ENCODE measurements around the gene IER3.

Gene IER3, protein sequence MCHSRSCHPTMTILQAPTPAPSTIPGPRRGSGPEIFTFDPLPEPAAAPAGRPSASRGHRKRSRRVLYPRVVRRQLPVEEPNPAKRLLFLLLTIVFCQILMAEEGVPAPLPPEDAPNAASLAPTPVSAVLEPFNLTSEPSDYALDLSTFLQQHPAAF
- 11.5 to 26.8 reads per million in 2 donors for total RNA-seq

DNA sequence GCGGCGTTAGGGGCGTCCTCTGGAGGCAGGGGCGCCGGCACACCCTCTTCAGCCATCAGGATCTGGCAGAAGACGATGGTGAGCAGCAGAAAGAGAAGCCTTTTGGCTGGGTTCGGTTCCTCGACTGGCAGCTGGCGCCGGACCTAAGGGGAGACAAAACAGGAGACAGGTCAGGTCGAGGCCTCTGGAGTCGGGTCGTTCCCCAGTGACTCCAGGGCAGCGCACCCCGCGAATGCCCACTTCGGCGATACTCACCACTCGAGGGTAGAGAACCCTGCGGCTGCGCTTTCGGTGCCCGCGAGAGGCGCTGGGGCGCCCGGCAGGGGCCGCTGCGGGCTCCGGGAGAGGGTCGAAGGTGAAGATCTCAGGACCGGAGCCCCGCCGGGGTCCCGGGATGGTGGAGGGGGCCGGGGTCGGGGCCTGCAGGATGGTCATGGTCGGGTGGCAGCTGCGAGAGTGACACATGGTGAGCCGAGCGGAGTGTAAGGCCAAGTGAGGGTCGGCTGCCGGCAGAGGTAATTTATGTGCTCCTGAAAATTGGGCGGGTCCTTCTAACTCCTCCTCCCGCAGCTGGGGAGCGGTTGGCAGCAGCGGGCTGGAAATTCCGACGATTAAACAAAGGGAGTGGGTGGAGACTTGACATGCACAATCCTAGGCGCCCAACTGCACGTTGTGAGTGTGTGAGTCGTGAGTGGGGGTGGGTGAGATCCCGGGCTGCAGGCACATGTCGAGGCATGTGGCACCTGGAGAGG, at the start of gene IER3:
Gene IER3, minus strand, starts transcription at position 494 of the 752 bp plus-strand sequence. Its CDS starts 29 bp downstream, at position 465.
- peak; percentile 51 for DNase-seq

DNA sequence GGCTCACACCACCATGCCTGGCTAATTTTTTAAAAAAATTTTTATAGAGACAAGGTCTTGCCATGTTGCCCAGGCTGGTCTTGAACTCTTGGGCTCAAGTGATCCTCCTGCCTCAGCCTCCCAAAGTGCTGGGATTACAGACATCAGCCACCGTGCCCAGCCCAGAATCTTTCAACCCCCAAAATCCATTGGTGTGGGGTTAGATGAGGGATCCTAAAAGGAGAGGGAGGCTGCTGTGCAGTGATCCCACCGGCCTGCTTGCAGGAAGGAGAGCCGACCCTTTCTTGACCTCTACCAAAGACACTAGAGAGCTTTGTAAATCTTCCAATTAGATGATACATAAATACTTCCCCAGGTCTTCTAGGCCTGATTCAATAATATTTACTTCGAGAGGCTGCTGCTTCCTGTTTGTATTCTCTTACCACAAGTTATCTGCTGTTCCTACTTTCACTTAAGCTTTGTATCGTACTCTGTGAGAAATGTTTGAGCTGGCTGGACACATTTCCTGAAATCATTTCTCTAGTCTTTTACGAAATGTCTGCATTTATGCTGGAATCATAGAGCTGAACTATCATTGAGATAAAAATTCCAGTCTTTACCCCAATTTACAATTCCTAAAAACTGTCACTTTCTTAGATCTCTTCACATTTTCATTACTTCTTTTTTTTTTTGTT, 49.3 kb upstream of the IER3 start:
- no peak for DNase-seq

DNA sequence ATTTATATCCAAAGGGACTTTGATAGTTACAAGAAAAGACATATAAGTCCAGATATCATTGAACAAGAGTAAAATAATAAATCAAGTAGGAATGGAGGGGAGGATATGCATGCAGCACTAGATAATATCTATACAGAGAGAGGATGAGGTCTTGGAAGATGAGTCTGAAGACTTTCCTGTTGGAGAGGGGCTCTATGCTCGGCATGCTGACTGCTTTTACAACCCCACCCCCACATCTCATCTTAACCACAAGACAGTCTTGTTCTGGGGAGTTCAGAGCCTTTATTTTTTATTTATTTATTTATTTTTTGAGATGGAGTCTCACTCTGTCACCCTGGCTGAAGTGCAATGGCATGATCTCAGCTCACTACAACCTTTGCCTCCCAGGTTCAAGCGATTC, 48.4 kb upstream of the IER3 start:
- no peak for DNase-seq

DNA sequence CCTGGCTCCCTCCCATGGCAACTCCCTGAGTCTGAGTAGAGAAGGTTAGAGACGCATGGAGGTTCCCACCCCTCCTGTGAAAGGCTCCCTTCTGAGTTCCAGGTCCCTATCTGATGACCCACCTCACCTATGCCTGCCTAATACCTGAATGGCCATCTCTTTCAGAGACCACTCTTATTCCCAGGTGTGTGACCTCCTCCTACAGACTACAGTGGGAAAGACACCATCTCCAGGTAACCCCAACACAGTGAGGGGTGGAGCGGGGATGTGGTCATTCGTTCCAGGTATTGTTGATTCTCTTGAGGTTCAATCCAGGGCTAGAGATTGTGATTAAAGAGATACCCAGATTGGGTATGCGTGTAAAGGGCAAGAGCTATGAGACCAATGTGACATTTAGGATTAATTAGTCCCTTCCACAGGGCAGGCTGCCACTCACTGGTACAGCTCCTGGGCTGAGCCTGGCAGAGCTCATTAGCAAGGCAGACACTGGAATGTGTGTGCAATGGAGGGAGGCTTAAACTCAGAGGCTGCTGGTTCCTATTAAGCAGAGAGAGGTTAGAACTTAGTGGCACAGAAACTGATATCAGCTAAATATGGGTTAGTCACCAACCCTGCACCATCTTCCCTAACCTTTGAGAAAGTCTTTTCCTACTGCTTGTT, 46.5 kb upstream of the IER3 start:
- DNase-seq: no peak

DNA sequence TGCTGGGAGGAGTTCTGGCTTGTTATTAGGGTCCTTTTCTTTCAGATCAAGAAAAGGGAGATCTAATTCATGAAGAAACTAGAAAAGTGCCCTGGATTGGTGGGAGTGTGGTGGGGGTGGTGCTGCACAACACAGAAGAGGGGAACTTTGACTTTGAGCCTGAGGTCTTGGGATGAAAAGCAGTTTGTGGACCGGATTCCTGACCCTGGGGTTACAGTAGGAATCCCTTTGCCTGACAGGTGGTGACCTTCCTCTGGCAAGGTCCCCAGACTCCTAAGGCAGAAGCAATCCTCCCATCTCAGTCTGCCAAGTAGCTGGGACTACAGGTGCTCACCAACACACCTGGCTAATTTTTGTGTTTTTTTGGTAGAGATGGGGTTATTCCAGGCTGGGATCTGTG, 45.3 kb upstream of the IER3 start:
- DNase-seq: no peak

DNA sequence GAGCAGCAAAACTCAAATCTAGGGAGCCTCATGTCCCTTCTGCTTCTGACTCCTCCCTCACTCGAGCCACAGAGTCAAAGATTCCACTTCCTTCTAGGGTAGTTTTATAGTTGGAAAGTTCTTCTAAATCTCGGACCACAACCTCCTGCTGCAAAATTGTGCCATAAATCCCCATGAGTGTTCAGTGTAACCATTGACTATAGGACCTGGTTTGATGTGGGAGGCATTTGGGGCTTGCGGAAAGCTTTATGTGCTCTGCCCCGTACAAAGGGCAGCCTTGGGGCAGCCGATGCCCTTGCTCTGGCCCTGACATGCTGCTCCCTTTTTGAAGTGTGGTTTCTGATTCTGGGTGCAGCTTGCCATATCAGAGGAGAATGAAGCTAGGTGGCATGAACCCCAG, 43.6 kb upstream of the IER3 start:
- DNase-seq: no peak

DNA sequence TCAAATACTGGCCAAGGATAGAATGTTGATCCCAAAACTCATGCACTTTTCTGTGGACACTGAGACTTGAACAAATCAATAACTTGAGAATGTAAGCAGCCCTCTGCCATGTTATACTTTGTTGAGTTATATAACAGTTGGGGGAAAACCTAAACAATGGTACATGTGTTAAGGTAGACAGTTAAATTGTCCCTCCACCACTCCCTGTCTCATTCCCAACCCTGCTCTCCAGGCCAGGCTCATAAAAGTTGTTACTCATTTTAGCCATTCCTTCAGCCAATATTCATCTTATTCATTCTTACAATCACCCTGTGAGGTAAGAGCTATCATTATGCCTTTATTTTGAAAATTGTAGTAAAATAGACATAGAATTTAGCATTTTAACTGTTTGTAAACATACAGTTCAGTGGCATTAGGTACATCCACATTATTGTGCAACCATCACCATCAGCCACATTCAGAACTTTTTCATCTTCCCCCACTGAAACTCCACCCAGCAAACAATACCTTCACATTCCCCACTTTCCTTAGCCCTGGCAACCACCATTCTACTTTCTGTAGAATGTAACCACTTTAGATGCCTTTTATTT, 38.2 kb upstream of the IER3 start:
- DNase-seq: no peak

DNA sequence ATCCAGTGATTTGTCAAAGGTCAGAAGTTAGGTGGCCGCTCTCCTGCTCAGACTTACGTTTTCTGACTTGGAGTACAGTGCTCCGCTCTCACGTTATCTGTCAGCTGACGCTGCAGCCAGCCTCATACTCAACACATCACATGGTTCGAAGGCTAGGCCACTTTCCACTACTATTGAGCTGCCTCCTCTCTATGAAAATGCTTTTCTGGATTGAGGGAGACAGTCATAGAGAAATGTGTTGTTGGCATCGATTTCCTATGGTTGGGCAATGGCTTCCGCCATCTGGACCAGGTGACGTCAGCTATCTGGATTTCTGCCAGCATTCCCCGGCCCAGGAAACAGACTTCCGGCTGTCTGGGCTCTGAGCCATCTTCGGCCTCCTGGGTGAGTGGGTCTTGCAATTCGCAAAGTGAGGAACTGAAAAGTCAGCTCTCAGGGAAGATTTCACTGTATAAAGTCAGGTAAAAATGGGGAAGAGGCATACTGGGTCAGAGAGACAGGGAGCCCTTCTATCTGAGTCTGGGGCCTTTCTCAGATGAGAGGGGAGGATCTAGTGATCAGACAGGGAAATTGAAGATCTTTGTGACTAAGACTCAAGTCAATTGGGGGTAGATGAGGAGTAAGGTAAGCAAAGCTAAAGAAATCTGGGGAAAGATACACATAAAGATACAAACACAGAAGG, 37.5 kb upstream of the IER3 start:
- DNase-seq: no peak

DNA sequence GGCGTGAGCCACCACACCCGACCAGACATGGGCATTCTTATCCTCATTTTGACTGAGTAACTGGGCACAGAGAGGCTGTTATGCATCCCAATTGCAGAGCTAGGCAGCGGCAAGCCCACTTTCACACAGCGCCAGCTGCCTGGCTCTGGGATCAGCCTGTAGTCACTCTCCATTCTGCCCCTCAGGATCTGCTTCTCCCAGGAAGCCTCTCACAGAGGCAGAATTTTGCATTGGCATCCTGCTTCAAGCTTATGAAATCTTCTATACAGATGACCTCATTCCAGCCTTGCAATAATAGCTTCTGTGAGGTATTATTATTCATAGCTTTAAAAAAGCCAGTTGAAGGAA, 37.0 kb upstream of the IER3 start:
- DNase-seq: no peak

DNA sequence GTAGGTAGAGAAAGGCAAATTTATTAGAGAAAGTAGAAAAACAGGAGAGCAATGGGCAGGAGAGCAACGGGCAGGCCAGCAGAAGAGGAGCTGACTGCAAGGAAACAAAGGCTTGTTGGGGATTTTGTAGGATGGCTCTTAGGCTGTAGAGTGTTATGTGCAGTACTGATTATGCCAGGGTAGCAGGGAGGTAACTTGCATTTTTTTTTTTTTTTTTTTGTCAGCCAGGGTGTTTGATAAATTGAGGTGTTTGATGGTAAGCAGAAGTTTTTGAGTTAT, 36.2 kb upstream of the IER3 start:
- DNase-seq: no peak

DNA sequence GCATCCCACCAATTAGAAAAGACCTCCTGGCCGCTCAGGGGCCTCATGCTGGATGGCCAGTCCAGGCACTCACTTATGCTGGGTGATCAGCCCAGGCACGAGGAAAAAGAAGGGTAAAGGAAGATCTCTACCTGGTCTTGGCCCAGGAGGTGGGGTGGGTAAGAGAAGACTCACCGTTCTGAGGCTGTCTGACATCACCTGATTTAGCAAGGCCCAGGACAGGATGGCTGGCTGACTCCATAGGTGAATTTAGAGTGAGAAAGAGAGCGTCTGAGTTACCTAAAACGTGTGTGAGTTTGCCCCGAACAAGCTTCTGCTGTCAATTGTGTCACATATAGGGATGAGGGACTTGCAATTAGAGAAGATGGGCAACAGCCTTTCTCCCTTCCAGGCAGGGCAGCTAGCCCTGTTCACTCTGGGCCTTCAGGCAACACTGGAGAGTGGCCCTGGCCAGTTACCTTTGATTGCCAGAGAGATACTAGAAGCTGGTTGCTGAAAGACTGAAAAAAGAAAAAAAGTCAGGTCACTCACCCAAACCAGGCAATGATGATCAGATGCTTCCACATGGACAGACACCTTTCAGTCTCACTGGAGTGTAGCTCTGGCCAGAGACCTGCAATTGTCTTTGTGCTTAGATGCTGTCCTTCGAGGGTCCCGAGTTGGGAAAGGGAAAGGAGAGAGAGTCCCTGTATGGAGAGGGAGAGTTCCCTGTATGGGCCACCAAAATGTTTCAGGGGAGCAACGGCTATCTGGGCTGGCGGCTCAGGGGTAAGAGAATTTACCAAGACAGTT, 35.7 kb upstream of the IER3 start:
- no peak for DNase-seq

DNA sequence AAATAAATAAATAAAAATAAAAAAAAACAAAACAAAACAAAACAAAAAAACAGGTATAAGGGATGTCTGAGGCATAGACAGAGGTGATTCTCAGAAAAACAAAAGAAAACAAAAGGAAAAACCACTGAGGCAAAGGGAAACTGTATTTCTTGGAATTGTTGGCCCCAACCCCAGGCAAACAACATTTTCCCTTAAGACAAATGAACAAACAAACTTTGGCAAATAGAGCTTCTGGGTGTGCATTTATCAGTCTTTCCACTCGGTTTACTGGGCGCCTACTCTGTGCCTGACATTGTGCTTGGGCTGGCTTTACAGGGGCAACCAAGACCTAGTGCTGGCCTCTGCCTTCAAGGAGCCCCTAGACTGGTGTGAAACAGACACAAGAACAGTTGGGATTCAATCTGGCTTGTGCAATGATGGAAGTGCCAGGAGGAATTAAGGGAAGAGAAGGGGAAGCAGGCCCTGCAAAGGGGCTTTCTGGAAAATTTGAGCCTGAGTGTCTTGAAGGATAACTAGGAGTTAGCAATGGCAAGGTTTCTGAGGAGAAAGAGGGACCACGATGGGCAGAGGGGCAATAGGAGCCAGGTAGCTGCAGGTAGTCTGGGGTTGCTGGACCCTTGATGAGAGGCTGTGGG, 33.8 kb upstream of the IER3 start:
- no peak for DNase-seq

DNA sequence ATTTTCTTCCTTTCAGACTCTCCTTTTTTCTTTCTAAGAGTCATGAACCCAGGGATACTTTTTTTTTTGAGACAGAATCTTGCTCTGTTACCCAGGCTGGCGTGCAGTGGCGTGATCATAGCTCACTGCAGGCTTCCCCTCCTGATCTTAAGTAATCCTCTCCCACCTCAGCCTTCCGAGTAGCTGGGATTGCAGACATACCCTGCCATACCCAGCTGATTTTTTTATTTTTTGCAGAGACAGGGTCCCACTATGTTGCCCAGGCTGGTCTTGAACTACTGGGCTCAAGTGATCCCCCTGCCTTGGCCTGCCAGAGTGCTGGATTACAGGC, 32.8 kb upstream of the IER3 start:
- DNase-seq: no peak

DNA sequence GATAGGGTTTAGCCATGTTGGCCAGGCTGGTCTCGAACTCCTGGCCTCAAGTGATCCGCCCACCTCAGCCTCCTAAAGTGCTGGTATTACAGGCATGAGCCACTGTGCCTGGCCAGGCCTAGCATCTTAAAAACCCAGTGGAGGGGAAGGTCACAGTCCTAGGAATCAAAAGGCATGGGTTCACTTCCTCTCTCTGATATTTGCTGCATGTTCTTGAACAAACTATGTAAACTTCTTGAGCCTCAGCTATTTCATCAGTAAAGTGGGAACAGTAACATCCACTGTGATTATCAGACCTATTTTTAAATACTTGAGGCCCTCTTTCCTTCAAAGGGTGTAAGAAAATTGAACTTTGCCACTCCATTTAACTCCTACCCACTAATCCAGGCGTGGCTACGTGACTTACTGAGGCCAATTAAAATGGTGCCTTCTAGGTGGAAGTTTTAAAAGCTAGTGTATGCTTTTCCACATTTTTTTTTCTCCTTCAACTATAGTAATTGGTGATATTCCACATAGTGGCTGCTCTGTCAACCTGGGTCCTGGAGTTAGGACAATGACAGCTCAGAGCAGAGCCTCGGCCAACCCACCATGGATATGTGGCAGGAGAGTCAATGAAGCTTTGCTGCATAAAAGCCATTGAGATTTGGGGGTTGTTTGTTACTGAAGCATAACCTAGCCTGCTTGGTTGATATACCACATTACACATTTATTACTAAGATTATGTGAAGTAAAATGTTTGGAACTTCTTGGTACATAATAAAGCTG, 32.2 kb upstream of the IER3 start:
- no peak for DNase-seq

DNA sequence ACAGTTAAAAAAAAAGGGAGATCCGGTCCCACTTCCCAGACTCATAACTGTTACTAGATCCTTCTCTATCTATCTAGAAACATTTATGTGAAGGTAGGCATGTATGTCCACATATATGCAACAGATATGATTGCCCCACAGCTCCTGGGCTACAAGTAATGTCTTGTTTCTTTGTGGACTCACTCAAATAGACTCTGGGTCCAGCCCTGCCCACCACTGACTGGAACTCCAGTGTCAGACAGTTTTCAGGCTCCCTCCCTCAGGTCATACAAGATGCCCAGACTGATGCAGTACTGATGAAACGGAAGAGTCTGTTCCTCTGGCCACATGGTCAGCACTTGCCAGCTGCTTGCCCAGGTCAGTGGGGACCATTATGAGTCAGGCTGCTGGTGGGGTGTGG, 30.8 kb upstream of the IER3 start:
- DNase-seq: no peak

DNA sequence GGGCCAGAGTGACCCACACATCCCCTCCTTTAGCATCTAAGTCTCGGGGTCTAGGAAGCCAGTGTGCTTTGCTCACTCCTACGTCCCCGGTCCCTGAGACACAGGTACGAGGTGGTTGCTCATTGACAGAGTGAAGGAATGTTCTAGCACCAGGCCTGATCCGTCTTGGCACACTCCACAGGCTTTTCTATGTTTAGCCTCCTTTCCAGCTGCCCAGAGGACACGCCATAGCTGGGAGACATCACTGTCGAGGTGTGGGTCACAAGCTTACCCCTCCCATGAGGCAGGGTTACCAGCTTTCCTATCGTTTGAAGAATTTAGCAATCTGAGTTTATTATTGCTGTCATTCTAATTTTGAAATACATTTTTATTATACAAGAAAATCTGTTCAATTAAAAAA, 30.4 kb upstream of the IER3 start:
- no peak for DNase-seq

DNA sequence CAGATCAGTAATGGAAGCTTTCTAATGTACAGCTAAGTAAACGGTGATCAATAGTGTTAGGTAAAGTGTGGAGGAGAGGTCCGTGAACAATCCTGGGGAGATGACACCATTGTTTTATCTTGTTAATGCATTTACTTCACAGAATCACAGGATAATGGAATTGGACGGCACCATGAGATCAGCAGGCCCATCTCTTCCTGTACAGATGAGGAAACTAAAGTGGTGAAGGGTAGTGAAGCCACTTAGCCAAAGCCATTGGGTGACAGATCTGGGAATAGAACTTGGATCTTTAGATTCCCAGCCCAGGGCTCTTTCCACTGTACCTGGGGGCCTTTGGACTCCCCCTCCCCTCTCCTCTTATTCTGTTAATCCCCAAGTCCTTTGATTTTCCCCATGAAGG, 26.2 kb upstream of the IER3 start:
- DNase-seq: no peak

DNA sequence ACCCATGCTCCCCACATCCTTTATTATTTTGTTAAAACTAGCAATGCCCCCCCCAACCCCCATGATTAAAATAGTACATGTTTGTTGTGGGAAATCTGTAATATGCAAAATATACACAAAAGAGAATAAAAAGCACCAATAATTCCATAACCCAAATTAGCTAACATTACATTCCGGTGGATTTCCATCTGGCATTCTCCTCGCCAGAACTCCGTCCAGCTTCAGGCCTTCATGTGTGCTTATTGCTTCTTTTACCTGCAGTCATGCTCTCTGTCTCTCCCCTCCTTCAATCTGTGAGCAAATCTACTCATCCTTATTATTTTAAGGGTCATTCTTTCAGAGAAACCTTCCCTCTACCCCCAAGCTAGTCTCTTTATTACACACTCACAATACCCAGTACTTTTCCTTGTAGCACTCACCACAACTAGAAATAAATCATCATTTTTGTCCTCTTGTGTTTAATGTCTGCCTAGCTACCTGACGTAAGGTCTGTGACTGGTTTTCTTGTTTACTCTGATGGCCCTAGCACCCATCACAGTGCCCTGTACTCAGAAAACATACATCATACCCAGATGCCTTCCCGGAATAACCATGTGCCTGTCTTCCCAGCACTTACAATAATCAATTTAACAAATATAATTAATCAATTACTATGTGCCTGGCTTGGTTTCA, 25.6 kb upstream of the IER3 start:
- no peak for DNase-seq

DNA sequence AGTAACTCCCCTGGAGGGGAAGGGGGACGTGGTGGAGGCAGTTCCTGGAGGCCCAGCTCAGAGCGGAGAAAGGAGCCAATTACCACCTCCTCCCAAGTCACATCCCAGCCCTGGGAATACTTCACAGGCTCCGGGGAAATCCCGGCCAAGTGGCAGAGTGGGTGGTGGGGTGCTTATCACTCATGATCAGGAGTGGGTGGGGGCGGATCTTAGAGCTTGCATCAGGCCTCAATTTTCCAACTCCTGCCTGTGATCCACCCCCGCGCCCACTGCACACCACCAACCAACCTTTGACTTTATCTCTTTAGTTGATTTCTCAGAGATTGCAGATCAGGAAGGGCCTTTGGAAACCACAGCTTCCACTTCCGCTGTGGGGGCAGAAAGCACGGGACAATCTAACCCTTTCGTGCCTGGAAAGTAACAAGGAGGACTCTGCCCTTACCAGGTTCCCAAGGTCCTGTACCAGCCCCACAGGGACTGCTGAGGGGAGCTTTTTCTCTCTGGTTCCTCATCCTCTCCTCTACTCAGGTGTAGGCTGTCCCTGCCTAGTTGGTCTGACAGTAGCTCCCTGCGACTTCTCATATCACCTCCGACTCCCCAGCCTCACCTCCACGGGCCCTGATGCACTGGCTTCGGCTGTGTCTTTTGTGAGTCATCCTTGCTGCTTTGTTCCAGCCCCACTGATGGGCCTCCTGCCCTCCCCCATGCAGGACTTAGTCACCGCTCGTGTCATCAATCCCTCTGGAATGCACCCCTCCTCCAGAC, 24.9 kb upstream of the IER3 start:
- peak; percentile 30 for DNase-seq

DNA sequence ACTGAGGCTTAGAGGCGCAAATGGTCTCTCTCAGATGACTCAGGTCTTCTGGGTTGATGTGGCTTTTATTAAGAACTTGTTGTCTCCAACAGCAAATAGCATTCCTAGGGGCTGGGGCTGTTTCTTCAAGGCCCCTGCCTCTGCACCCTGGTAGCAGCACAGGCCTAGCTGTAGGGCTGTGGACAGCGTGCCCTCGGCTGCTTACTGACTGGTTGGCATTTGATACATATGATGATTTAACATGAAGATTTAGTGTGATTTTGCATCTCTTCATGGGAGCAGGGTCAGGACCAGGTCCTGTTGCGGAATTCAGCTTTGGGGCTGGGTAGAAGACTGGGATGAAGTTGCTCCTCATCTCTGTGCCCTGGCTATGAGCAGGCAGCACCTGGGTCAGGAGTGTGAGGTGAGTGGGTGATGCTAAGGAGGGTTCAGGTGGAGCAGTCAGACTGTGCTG, 24.3 kb upstream of the IER3 start:
- DNase-seq: no peak

All from T-helper 9 cell (primary cell).